SKM-1 treated with dmso at 0.1 percent for 144 hours (cell line): ENCODE data around the gene YTHDC2.
A peak's percentile ranks its signal among the peaks of the same experiment; 100 is the strongest.
"Not testable (repeated sequence)": the region's sequence is repeated elsewhere in the genome, so short reads cannot be mapped to it uniquely, and the experiment has no call there.

Source experiments
- DNase-seq: peaks from one replicate; lab custom pipeline; 2025; ENCODE audit not compliant: unreplicated experiment; lab: John Stamatoyannopoulos, UW

The YTHDC2 gene

GRCh38 chr5:113600255-113600905, 86.9 kb downstream of the YTHDC2 start:
- DNase-seq, result no peak

DNA sequence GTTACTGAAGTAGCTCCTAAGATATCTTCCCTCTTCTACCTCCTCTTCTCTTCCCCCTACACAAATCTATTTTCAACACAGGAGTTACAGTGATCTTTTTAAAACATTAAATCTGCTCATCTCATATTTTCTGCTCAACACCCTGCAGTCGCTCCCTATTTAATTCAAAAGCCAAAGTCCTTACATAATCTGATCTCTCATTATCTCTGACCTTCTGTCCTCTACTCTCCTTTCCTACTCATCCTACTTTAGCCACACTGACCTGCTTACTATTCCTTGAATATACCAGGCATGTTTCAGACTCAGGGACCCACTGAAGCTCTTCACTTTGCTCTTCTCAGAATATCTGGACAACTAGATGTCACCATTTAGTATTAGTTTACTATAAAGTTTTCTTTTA, 87.9 kb downstream of the YTHDC2 start:
- no peak for DNase-seq

DNA sequence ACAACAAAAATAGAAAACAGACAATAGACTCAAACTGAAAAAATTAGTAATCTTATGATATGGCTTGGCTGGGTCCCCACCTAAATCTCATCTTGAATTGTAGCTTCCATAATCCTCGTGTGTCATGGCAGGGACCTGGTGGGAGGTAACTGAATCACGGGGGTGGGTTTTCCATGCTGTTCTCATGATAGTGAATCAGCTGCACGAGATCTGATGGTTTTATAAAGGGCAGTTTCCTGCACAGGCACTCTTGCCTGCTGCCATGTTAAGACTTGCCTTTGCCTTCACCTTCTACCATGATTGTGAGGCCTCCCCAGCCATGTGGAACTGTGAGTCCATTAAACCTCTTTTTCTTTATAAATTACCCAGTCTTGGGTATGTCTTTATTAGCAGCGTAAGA, 89.8 kb downstream of the YTHDC2 start:
- DNase-seq, result not testable (repeated sequence)

DNA sequence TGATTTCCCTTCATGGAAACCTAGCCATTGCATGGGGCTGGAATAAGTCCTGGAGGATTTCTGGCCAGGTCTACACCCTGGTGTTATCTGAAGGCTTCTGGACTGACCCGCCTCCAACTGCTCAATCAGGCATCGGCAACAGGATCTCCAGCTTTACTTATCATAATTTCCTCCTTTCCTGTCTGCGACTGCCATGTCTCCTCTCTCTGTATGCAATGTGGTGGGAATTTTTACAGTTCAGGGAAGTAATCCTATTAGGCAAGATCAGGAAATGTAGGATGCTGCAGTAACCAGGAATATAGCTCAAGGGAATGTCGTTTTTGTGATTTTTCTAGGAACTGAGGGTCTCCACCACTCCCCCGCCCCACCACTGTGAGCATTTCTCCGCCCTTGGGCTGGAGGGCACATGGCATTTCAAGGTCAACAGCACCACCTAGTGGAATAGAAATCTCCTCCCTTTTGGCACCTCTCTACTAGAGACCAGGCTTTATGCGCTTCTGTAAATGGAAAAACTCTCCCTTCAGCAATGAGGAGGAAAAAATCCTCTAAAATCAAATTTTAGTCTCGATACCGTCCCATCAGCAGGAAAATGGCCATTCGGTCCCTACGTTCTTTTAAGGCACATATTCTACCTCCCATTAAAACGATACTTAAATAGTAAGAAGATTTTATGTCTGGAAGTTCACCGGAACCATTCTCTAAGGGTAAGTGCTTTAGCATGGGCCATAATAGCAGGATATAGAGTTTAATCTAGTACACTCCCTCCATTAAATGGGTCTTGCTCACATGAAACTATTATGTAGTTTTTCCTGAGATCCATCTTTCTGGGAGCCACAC, 93.0 kb downstream of the YTHDC2 start:
- peak; percentile 27 for DNase-seq

DNA sequence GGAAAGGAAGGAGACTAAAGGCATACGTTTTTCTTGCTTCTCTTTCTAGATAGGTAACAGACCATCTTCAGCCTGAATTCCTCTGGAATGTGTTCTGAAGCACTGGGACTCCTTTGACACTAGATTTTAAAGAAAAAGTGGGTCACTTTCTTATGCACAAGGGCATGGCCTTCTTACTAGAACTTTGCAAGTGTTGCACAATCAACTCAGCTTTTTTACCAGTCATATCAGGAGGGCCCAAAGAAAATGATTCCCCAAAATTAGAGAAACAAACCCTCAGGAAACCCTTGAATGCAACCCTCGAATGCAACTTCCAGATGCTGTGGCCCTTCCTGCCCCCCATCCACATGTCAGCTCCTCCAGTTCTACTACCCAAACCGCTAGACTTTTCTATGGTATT, 93.9 kb downstream of the YTHDC2 start:
- no peak for DNase-seq

DNA sequence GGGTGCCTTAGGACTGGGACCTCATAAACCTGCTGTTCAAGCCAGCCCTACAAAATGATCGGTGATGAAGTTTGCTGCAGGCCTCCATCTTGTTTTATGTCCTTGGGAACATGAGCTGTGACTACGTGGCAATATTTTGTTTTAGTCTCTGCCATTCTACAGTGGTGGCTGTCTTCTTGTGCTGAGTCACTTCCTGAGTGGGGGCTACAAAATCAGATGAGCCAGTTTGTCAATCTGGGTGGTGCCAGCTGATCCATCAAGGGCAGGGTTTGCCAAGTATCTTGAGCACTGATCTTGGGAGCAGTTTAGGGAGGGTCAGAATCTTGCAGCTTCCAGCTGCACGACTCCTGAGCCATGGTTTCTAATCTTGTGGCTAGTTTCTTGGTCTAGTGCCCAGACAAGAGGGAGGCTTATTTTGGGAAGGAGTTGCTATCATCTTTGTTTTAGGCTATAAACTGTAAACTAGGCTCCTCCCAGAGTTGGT, 94.7 kb downstream of the YTHDC2 start:
- no peak for DNase-seq

DNA sequence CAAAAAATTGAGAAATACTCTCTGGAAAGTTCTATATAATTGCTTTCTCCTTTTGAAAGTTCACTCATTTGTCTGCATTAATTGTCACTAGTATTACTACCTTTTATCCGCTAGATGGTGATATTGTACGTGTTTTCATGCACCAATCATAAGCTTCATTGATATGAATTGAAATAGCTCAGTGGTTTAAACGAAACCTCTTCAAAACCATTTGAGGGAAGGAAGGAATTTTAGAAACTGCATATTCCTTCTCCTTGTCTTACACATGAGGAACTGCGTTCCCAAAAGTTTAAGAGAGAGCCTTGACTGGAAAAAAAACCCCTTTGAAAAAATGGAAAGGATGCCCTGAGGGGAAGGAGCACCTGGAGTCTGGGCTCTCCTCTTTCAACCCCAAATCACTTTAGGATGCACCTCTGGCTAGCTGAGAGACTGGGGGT, 98.6 kb downstream of the YTHDC2 start:
- DNase-seq, result peak; percentile 37

DNA sequence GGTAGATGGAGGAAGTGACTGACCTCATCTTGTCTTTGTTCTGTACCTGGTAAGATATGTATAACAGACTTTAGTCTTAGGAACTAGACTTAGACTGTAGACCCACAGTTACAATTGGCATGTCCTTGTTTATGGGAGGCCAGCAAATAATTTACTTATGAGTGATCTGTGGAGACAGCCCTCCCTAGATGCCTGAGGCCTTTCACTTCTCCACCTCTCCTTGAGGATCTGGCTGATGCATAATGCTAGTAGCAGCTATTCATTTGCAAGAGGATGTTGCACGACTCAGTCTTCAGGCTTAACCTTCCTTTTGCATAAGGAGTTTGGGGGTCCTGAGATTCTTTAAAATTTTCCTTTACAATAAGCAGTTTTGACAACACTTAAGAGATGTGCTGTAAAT, 100.7 kb downstream of the YTHDC2 start:
- no peak for DNase-seq

DNA sequence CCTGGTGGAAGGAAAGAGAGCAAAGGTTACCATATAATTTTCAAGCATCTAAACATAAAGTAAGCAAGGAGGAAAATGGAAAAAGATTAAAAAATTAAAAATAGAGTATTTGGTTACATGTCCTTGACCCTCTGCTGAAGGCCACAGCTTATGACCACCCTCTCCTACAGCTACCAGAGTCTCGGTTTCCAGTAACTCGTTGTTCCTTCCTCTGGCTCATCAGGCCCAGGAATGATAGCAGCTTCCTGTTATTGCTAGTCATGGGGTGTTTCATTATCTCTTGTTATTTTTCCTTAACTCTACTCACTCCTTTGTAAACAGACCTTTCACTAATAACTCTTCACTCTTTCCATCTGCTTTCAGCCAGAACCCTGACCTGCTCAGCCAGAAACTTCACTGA, 102.2 kb downstream of the YTHDC2 start:
- DNase-seq, result no peak

DNA sequence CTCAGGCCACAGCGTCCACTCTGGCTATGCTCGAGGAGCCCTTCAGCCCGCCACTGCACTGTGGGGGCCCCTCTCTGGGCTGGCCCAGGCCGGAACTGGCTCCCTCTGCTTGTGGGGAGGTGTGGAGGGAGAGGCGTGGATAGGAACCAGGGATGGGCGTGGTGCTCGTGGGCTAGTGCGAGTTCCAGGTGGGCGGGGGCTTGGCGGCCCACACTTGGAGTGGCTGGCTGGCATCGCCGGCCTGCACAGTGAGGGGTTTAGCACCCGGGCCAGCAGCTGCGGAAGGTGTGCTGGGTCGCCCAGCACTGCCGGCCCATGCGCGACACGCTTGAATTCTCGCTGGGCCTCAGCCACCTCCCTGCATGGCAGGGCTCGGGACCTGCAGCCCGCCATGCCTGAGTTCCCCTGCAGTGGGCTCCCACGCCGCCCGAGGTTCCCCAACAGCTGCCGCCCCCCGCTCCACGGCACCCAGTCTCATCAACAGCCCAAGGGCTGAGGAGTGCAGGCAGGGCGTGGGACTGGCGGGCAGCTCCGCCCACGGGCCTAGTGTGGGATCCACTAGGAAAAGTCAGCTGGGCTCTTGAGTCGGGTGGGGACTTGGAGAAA, 103.8 kb downstream of the YTHDC2 start:
- DNase-seq, result no peak

GRCh38 chr5:113632996-113633395, 119.5 kb downstream of the YTHDC2 start:
- DNase-seq, result no peak

DNA sequence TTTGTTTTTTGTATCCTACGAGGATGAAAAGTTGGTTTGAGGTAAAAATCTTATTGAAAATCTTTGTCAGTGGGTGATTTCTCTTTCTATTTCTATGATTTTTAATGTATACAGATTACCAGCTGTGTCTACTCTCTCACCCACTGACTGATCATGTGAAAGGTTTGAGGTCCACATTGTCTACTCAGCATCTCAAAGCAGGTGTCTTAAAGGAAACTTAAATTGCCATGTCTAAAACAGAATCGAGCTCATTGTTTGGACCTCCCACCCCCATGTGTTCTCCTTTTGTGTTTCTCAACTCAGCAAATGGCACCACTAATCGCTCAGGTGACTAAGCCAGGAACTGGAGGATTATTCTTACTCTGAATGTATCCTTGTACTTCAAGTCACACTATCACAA, 121.5 kb downstream of the YTHDC2 start:
- no peak for DNase-seq

- no peak for DNase-seq
Observed at GRCh38 chr5:113641715-113642114, 128.2 kb downstream of the YTHDC2 start.
